Esophagus muscularis mucosa (tissue), 4 donors: ENCODE results near the gene TBC1D26. TPM values are rescaled to one million over a fixed set of nuclear protein-coding genes. Genes with fewer than 3 reads are reported as not detected.
A peak's percentile ranks its signal among the peaks of the same experiment; 100 is the strongest.
"Not testable (repeated sequence)": the region's sequence is repeated elsewhere in the genome, so short reads cannot be mapped to it uniquely, and the experiment has no call there.

Source experiments
- DNase-seq: peaks from one replicate; pipeline ENCODE4 v3.0.0-alpha.2; 2017; ENCODE audit errors: extremely low spot score
- H3K27ac ChIP-seq, 4 donors: fragments of 200-600 bp; sonication (generic); replicated peaks in 1 of 4; 1 replicate in 3 of 4; 2 replicates in 1 of 4; pipeline ENCODE4 v1.5.1; 2016 to 2019; ENCODE audit warnings: mild to moderate bottlenecking in 1 of 4
- H3K27me3 ChIP-seq, 4 donors: fragments of 200-600 bp; sonication (generic); one replicate each; pipeline versions ENCODE4 v1.5.1 to v1.6.0; 2016 to 2019
- H3K36me3 ChIP-seq, 4 donors: fragments of 200-600 bp; sonication (generic); one replicate each; pipeline ENCODE4 v1.5.1; 2016 to 2019
- H3K4me1 ChIP-seq, 4 donors: fragments of 200-600 bp; sonication (generic); one replicate each; pipeline ENCODE4 v1.5.1; 2016 to 2019
- H3K4me3 ChIP-seq, 4 donors: fragments of 200-600 bp; sonication (generic); 1 replicate in 2 of 4; 2 replicates in 2 of 4; pipeline ENCODE4 v1.5.1; 2016 to 2019; ENCODE audit warnings: mild to moderate bottlenecking in 4 of 4, moderate library complexity in 1 of 4
- H3K9me3 ChIP-seq, 4 donors: fragments of 200-600 bp; sonication (generic); 1 replicate in 3 of 4; 2 replicates in 1 of 4; pipeline ENCODE4 v1.5.1; 2016 to 2019
- CTCF ChIP-seq, 3 experiments: fragments of 200-600 bp in 2 of 3; fragments of 450-650 bp in 1 of 3; sonication (generic) in 2 of 3; IDR thresholded peaks; one replicate each; pipeline ENCODE4 v1.5.1; 2017 to 2019; ENCODE audit warnings: antibody characterized with exemption in 3 of 3, mild to moderate bottlenecking in 2 of 3, moderate library complexity in 1 of 3
- EP300 ChIP-seq: sonication (generic); formaldehyde crosslinking; IDR thresholded peaks from one replicate; pipeline ENCODE4 v1.6.1; 2017; ENCODE audit warnings: antibody characterized with exemption
- POLR2A ChIP-seq: fragments of 450-650 bp; IDR thresholded peaks from one replicate; pipeline ENCODE4 v1.6.1; 2017; ENCODE audit warnings: antibody characterized with exemption, moderate library complexity, mild to moderate bottlenecking, low read depth
- POLR2AphosphoS5 ChIP-seq, 2 donors: sonication (generic); formaldehyde crosslinking; IDR thresholded peaks; one replicate each; pipeline ENCODE4 v1.6.1; 2017; ENCODE audit warnings: antibody characterized with exemption in 2 of 2
- WGBS: methylation state at CpG from one replicate; pipeline ENCODE4 v1.1.5; 2018; 5-methylcytosine and 5-hydroxymethylcytosine counted together
- intact Hi-C: fragments of 100-400 bp; cut with DNase I; formaldehyde crosslinking; loops from one replicate; pipeline ENCODE4 v1.15.1; 2023
- small RNA-seq, 3 donors: library from RNA; depleted of rRNA; stranded (forward); fragments of <200 nt; gene quantifications; one replicate each; pipeline ENCODE3, GENCODE V24; 2016
- total RNA-seq, 4 donors: library from RNA; depleted of rRNA; stranded (reverse); fragments of >200 nt; gene quantifications; one replicate each; pipeline versions ENCODE4 v1.1.0 to v1.2.1, GENCODE V29; 2016

Gene TBC1D26
- total RNA-seq, 4 donors from 2014 or later: 0.23 TPM; not detected in 3

- intact Hi-C loops: no loop called here
- H3K27ac ChIP-seq: peak overlapping the region; percentile 71 to 81 (median 72)
Observed at GRCh38 chr17:15782866-15783265, 50.8 kb downstream of the TBC1D26 start.

GRCh38 chr17:15783461-15783860 is 51.4 kb downstream of the TBC1D26 start:
- no peaks in the 10 kb centered on the region for H3K9me3 ChIP-seq
- no peaks in the 10 kb centered on the region for H3K36me3 ChIP-seq
- no peak for DNase-seq
- intact Hi-C loops: no loop called here
- peak overlapping the region in 2 of 4 donors; percentile 51 to 56 for H3K4me3 ChIP-seq
- no peaks in the 10 kb centered on the region for H3K27me3 ChIP-seq
- H3K27ac ChIP-seq: peak overlapping the region; percentile 71 to 81 (median 72)
- WGBS: 78% methylated on average over 2 of the region's 2 CpGs
- TF ChIP-seq POLR2A (no peak), EP300 (no peak), CTCF (IDR thresholded peaks at IDR 0.05) (no peak), POLR2AphosphoS5 (IDR thresholded peaks at IDR 0.05) (no peak)
- H3K4me1 ChIP-seq: peaks cover 6 to 43% (median 37%) of the 10 kb centered on the region in 4 donors

More at GRCh38 chr17:15782866-15783265, 50.8 kb downstream of the TBC1D26 start:
- no peaks in the 10 kb centered on the region for H3K9me3 ChIP-seq
- TF ChIP-seq POLR2AphosphoS5 (IDR thresholded peaks at IDR 0.05): peak; percentile 32 to 46
- TF ChIP-seq EP300: no peak
- peak in 2 of 3 experiments; percentile 12 to 15 for TF ChIP-seq CTCF (IDR thresholded peaks at IDR 0.05)
- 6% methylated on average over 7 of the region's 32 CpGs for WGBS
- H3K4me1 ChIP-seq: peaks cover 6 to 43% (median 37%) of the 10 kb centered on the region in 4 donors
- H3K27me3 ChIP-seq: no peaks in the 10 kb centered on the region
- H3K4me3 ChIP-seq: peak overlapping the region; percentile 51 to 59 (median 54)
- H3K36me3 ChIP-seq: no peaks in the 10 kb centered on the region
- DNase-seq: no peak

GRCh38 chr17:15784351-15784750 is 52.3 kb downstream of the TBC1D26 start:
- DNase-seq, H3K27me3 ChIP-seq, H3K36me3 ChIP-seq, intact Hi-C loops, H3K9me3 ChIP-seq, H3K4me3 ChIP-seq: not testable (repeated sequence)
- H3K4me1 ChIP-seq: peaks cover 6 to 43% (median 37%) of the 10 kb centered on the region in 4 donors
- H3K27ac ChIP-seq: peak overlapping the region in 2 of 4 donors; percentile 4 to 42
- WGBS: 54% methylated on average over 2 of the region's 2 CpGs

GRCh38 chr17:15787363-15788075 is 55.4 kb downstream of the TBC1D26 start:
- H3K4me3 ChIP-seq, H3K36me3 ChIP-seq, DNase-seq, H3K27me3 ChIP-seq, intact Hi-C loops, H3K27ac ChIP-seq, H3K9me3 ChIP-seq: not testable (repeated sequence)
- WGBS: 96% methylated on average over 27 of the region's 29 CpGs
- H3K4me1 ChIP-seq: peaks cover 6 to 36% (median 32%) of the 10 kb centered on the region in 4 donors

- intact Hi-C loops, H3K9me3 ChIP-seq, H3K27me3 ChIP-seq, DNase-seq, H3K36me3 ChIP-seq, H3K4me3 ChIP-seq, H3K27ac ChIP-seq: not testable (repeated sequence)
- no CpG with 5 or more reads among the region's 2 CpGs for WGBS
- peaks cover 6 to 29% (median 24%) of the 10 kb centered on the region in 4 donors for H3K4me1 ChIP-seq
Observed at GRCh38 chr17:15788365-15788764, 56.3 kb downstream of the TBC1D26 start.

Small RNA genes within 50 kb of the gene (small RNA-seq; reads per million reads assigned to genes)
- 0 reads per million in 3 donors for gene AC015922.1
- gene RNA5SP436: 0 reads per million in 3 donors

Other genes starting within 250 kb of the TBC1D26 start
- 10 to 100 TPM in 1 of 4 donors, 1 to 10 TPM in 3; 4.3 to 19.9 (median 6.1) TPM for gene TVP23C, start 168.8 kb upstream of the TBC1D26 start, total RNA-seq
- under 1 TPM in 1 of 4 donors, not detected in 3; 0.52 TPM for gene FBXW10B, start 112.6 kb upstream of the TBC1D26 start, total RNA-seq
- gene TRIM16, start 48.0 kb upstream of the TBC1D26 start, total RNA-seq: 10 to 100 TPM; 23.2 to 42.0 (median 30.4) TPM
- gene ZNF286A, start 32.5 kb upstream of the TBC1D26 start, total RNA-seq: 10 to 100 TPM; 15.2 to 20.4 (median 18.9) TPM
- under 1 TPM; 0.26 to 0.75 (median 0.37) TPM for gene ADORA2B, start 212.8 kb downstream of the TBC1D26 start, total RNA-seq